HG03175 (cell line): ENCODE measurements around the gene TAP2.
A peak's percentile ranks its signal among the peaks of the same experiment; 100 is the strongest.

ENCODE experiments used
- ATAC-seq: cut with Tn5 transposase; IDR thresholded peaks from one replicate; pipeline ENCODE4 v1.9.1; 2021; ENCODE audit warnings: mild to moderate bottlenecking, moderate library complexity; ENCODE audit not compliant: unreplicated experiment

The TAP2 gene

GRCh38 chr6:32854376-32855178, 16.0 kb upstream of the TAP2 start:
- peak; percentile 24 for ATAC-seq

GRCh38 chr6:32853541-32854375, 15.2 kb upstream of the TAP2 start, which contains the start of the genes PSMB9 and TAP1:
Gene PSMB9, plus strand, starts transcription at chr6:32854192. Its CDS starts 38 bp downstream, at chr6:32854230.
Gene TAP1, minus strand, starts transcription at chr6:32853704. Its CDS starts 68 bp downstream, at chr6:32853636.
- ATAC-seq, result peak; percentile 82

- no peak for ATAC-seq
Measured at GRCh38 chr6:32852844-32853540, 14.5 kb upstream of the TAP2 start.

- no peak for ATAC-seq
Measured at GRCh38 chr6:32852018-32852843, 13.7 kb upstream of the TAP2 start.

GRCh38 chr6:32851025-32851424, 12.5 kb upstream of the TAP2 start:
- no peak for ATAC-seq

GRCh38 chr6:32849126-32849525, 10.6 kb upstream of the TAP2 start:
- no peak for ATAC-seq

GRCh38 chr6:32847795-32848194, 9.3 kb upstream of the TAP2 start:
- no peak for ATAC-seq

- ATAC-seq, result no peak
Measured at GRCh38 chr6:32847004-32847403, 8.5 kb upstream of the TAP2 start.

GRCh38 chr6:32845384-32845884, 6.9 kb upstream of the TAP2 start:
- no peak for ATAC-seq

- ATAC-seq, result no peak
Measured at GRCh38 chr6:32844839-32845383, 6.4 kb upstream of the TAP2 start.

GRCh38 chr6:32843979-32844838, 5.7 kb upstream of the TAP2 start, which contains the start of gene PSMB8:
Gene PSMB8, minus strand, starts transcription at chr6:32844047. Its CDS starts 51 bp downstream, at chr6:32843996.
- ATAC-seq, result peak; percentile 79

- no peak for ATAC-seq
Measured at GRCh38 chr6:32843331-32843978, 4.9 kb upstream of the TAP2 start.

GRCh38 chr6:32842690-32843089, 4.2 kb upstream of the TAP2 start:
- no peak for ATAC-seq

- no peak for ATAC-seq
Measured at GRCh38 chr6:32842021-32842650, 3.6 kb upstream of the TAP2 start.

- no peak for ATAC-seq
Measured at GRCh38 chr6:32840604-32841246, 2.2 kb upstream of the TAP2 start.

GRCh38 chr6:32839356-32839755, 817 bp upstream of the TAP2 start:
- ATAC-seq, result no peak

- ATAC-seq, result no peak
Measured at GRCh38 chr6:32837651-32838113, 857 bp downstream of the TAP2 start.
